ENCODE data around the gene EAF1. TPM values are rescaled to one million over a fixed set of nuclear protein-coding genes. Genes with fewer than 3 reads are reported as not detected.

Gene EAF1
- total RNA-seq, 2 donors from 2014 or later, result 22.7 to 34.3 TPM

GRCh38 chr3:15458212-15458780 is 30.9 kb downstream of the EAF1 start:
- no peak overlapping the region for H3K27ac ChIP-seq

DNA sequence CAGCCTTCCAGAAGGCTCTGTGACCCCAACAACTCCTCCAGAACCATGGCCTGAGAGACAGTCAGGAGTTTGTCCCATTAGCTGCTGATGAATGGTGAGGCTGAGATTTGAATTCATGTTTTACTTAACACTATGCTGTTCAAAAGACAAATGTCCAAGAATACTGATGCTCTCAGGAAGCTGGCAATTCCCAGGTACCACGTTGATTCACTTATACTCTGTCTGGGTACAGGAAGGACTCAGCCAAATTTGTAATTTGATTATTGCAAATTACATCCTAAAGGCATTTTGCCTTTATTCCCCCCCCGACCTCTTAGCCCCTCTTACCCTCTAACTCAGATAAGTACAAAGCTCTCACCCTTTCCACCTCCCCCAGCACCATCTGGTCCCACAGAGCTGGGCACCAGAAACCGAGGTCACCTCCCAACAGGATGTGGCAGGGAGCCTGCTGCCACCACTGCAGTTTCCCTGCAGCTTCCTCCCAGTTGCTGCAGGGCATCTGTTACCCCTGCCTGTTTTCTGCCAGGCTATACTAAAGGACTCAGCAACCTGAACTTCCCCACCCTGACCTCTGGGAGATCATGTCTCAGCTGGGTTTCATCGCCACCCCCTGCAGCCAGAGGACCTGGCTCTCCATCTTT is 33.6 kb downstream of the EAF1 start:
- Histone ChIP-seq H3K27ac (no peak overlapping the region), H3K36me3 (no peaks in the 10 kb centered on the region), H3K9me3 (no peaks in the 10 kb centered on the region), H3K4me1 (ENCODE audit: control insufficient read depth in 1 of 2, low read depth in 2 of 2) (no peaks in the 10 kb centered on the region), H3K4me3 (no peak overlapping the region), H3K27me3 (replicated peaks; ENCODE audit: insufficient read depth) (no peaks in the 10 kb centered on the region)
- TF ChIP-seq CTCF (IDR thresholded peaks at IDR 0.05), result no peak
- no peak for ATAC-seq (ENCODE audit: insufficient number of reproducible peaks, low FRiP score, low read depth)
- DNase-seq (ENCODE audit: low spot score), result no peak

More at GRCh38 chr3:15458212-15458780, 30.9 kb downstream of the EAF1 start:
- ATAC-seq (ENCODE audit: insufficient number of reproducible peaks, low FRiP score, low read depth), result no peak
- Histone ChIP-seq H3K9me3 (no peaks in the 10 kb centered on the region), H3K36me3 (peaks cover 2% of the 10 kb centered on the region), H3K4me3 (no peak overlapping the region), H3K4me1 (ENCODE audit: control insufficient read depth in 1 of 2, low read depth in 2 of 2) (no peaks in the 10 kb centered on the region), H3K27me3 (replicated peaks; ENCODE audit: insufficient read depth) (no peaks in the 10 kb centered on the region)
- TF ChIP-seq CTCF (IDR thresholded peaks at IDR 0.05), result no peak
- no peak for DNase-seq (ENCODE audit: low spot score)

DNA sequence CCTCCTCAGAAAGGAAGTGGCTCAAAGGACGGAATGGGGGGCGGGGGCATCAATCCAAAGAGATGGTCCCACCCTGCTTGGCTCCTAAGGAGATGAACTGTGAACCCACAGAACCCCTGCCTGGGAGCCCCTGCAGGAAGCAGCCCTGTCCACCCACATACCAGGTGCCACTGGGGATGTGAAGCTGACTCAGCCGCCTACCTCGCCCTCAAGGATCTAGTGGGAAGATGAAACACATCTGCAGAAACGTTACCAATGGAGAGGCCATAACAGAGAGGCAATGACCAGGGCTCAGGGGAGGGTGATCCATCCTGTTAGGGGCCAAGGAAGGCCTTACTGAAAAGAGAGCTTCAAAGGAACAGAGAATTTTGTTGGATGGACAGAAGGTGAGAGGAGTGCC is 35.1 kb downstream of the EAF1 start:
- H3K4me3 ChIP-seq, result no peak overlapping the region
- ATAC-seq (ENCODE audit: insufficient number of reproducible peaks, low FRiP score, low read depth) (no peak), DNase-seq (ENCODE audit: low spot score) (no peak)
- no peak for TF ChIP-seq CTCF (IDR thresholded peaks at IDR 0.05)
- no peaks in the 10 kb centered on the region for H3K36me3 ChIP-seq
- no peaks in the 10 kb centered on the region for H3K27me3 ChIP-seq (replicated peaks; ENCODE audit: insufficient read depth)
- no peak overlapping the region for H3K27ac ChIP-seq
- H3K9me3 ChIP-seq, result no peaks in the 10 kb centered on the region
- H3K4me1 ChIP-seq (ENCODE audit: control insufficient read depth in 1 of 2, low read depth in 2 of 2), result peaks cover 1 to 2% of the 10 kb centered on the region in 2 donors

GRCh38 chr3:15465876-15466585 is 38.6 kb downstream of the EAF1 start:
- H3K36me3 ChIP-seq, result no peaks in the 10 kb centered on the region
- no peak overlapping the region for H3K27ac ChIP-seq
- peaks cover 6% of the 10 kb centered on the region for H3K9me3 ChIP-seq
- H3K27me3 ChIP-seq (replicated peaks; ENCODE audit: insufficient read depth), result no peaks in the 10 kb centered on the region
- TF ChIP-seq CTCF (IDR thresholded peaks at IDR 0.05), result no peak
- no peak for DNase-seq (ENCODE audit: low spot score)
- peaks cover 3 to 8% of the 10 kb centered on the region in 2 donors for H3K4me1 ChIP-seq (ENCODE audit: control insufficient read depth in 1 of 2, low read depth in 2 of 2)
- H3K4me3 ChIP-seq, result no peak overlapping the region
- no peak for ATAC-seq (ENCODE audit: insufficient number of reproducible peaks, low FRiP score, low read depth)

Data from thoracic aorta (tissue), 2 donors.